Lower lobe of right lung (tissue), 2 donors: Measurements from ENCODE around the gene SYNPO. TPM values are rescaled to one million over a fixed set of nuclear protein-coding genes. Genes with fewer than 3 reads are reported as not detected.

Experiments
- ATAC-seq, 2 donors: fragments of 200-7000 bp; cut with Tn5 transposase; one replicate each; pipeline ENCODE4 v1.9.1; 2020 to 2022; ENCODE audit warnings: mild to moderate bottlenecking in 2 of 2, moderate library complexity in 2 of 2
- DNase-seq: peaks from one replicate; pipeline ENCODE4 v3.0.0-alpha.2; 2020
- H3K27ac ChIP-seq: fragments of 200-600 bp; one replicate; pipeline ENCODE4 v1.8.0; 2022
- H3K27me3 ChIP-seq: fragments of 200-600 bp; one replicate; pipeline ENCODE4 v1.8.0; 2022; ENCODE audit warnings: low read depth
- H3K36me3 ChIP-seq: fragments of 200-600 bp; one replicate; pipeline ENCODE4 v1.8.0; 2022; ENCODE audit warnings: mild to moderate bottlenecking
- H3K4me1 ChIP-seq: fragments of 200-600 bp; one replicate; pipeline ENCODE4 v1.8.0; 2022
- H3K4me3 ChIP-seq: fragments of 200-600 bp; one replicate; pipeline ENCODE4 v1.8.0; 2022; ENCODE audit warnings: mild to moderate bottlenecking
- H3K9me3 ChIP-seq: fragments of 200-600 bp; one replicate; pipeline ENCODE4 v1.8.0; 2022
- intact Hi-C: fragments of 100-400 bp; cut with DNase I; formaldehyde crosslinking; loops from one replicate; pipeline ENCODE4 v1.11.0; 2022
- total RNA-seq: library from RNA; stranded (reverse); fragmentation: NEBNext Ultra II Directional; extraction: Animal tissue kit (Norgen Biotek cat#: 25700); gene quantifications from one replicate; pipeline ENCODE4 v1.2.1, GENCODE V29; 2021
- TF ChIP-seq, protein P1 (sequence below): fragments of 200-600 bp; IDR thresholded peaks from one replicate; pipeline ENCODE4 v1.8.0; 2022; ENCODE audit warnings: antibody characterized with exemption, mild to moderate bottlenecking
- donor health status: DM: no; HTN: yes; CAD: no; lungs with severe emphysema.

Gene SYNPO
- total RNA-seq, 1 donor from 2014 or later: 90.6 TPM

DNA sequence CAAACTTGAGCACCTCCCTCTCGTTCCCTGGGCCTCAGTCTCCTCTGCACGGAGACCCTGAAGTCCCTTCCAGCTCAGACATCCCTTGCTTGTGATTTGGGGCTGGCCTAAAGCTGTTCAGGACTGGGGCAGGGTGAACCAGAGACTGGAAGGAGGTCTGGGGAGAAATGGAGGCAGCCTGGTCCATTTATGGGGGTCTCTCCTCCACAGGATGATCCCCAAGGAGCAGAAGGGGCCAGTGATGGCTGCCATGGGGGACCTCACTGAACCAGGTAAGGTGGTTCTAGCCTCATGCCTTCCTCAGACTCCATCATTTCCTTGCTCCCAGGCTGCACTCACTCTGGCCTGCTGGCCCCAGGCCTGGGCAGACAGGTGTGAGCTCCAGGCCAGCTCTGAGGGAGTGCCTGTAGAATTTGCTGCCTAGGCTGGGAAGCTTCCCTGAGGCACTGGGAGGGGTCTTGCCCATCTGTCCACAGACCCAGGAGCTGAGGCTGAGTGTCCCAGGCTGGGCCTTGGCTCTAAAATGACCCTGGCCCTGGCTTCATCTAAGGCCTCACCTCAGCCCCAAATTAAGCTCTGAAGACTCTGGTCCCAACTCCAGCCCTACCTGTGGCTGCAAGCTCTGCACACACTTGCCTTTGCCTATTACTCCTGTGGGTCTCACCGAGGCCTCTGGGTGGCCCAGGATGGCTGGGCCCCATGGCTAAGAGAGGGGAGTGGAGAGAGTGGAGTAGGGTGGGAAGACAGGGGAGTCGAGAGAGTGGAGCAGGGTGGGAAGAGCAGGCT is 22.5 kb downstream of the SYNPO start:
- TF ChIP-seq, protein P1, sequence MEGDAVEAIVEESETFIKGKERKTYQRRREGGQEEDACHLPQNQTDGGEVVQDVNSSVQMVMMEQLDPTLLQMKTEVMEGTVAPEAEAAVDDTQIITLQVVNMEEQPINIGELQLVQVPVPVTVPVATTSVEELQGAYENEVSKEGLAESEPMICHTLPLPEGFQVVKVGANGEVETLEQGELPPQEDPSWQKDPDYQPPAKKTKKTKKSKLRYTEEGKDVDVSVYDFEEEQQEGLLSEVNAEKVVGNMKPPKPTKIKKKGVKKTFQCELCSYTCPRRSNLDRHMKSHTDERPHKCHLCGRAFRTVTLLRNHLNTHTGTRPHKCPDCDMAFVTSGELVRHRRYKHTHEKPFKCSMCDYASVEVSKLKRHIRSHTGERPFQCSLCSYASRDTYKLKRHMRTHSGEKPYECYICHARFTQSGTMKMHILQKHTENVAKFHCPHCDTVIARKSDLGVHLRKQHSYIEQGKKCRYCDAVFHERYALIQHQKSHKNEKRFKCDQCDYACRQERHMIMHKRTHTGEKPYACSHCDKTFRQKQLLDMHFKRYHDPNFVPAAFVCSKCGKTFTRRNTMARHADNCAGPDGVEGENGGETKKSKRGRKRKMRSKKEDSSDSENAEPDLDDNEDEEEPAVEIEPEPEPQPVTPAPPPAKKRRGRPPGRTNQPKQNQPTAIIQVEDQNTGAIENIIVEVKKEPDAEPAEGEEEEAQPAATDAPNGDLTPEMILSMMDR: no peak
- Histone ChIP-seq H3K27ac (no peak overlapping the region), H3K4me3 (no peak overlapping the region), H3K4me1 (peaks cover 14% of the 10 kb centered on the region), H3K36me3 (no peaks in the 10 kb centered on the region), H3K27me3 (peaks cover 4% of the 10 kb centered on the region), H3K9me3 (no peaks in the 10 kb centered on the region)
- intact Hi-C loops: no loop called here
- ATAC-seq (no peak), DNase-seq (no peak)

- DNase-seq (no peak), ATAC-seq (no peak)
- Histone ChIP-seq H3K27ac (no peak overlapping the region), H3K9me3 (no peaks in the 10 kb centered on the region), H3K27me3 (peaks cover 4% of the 10 kb centered on the region), H3K4me1 (peaks cover 9% of the 10 kb centered on the region), H3K4me3 (no peak overlapping the region), H3K36me3 (no peaks in the 10 kb centered on the region)
- intact Hi-C loops: no loop called here
- TF ChIP-seq, protein P1: no peak
These were observed 23.5 kb downstream of the SYNPO start for GRCh38 chr5:150663936-150664335.

- Histone ChIP-seq H3K9me3 (no peaks in the 10 kb centered on the region), H3K36me3 (no peaks in the 10 kb centered on the region), H3K27me3 (peaks cover 4% of the 10 kb centered on the region), H3K4me1 (no peaks in the 10 kb centered on the region), H3K4me3 (no peak overlapping the region), H3K27ac (no peak overlapping the region)
- TF ChIP-seq, protein P1: no peak
- ATAC-seq (no peak), DNase-seq (no peak)
- intact Hi-C loops: no loop called here
These were observed 24.6 kb downstream of the SYNPO start for GRCh38 chr5:150665044-150665443.

GRCh38 chr5:150670275-150670947 is 30.0 kb downstream of the SYNPO start:
- ATAC-seq: no peak
- no peaks in the 10 kb centered on the region for H3K9me3 ChIP-seq
- no peak overlapping the region for H3K4me3 ChIP-seq
- no peak for DNase-seq
- H3K36me3 ChIP-seq: no peaks in the 10 kb centered on the region
- peaks cover 23% of the 10 kb centered on the region for H3K4me1 ChIP-seq
- no peak overlapping the region for H3K27ac ChIP-seq
- intact Hi-C loops: no loop called here
- peaks cover 9% of the 10 kb centered on the region for H3K27me3 ChIP-seq
- TF ChIP-seq, protein P1: no peak

GRCh38 chr5:150670948-150671310 is 30.5 kb downstream of the SYNPO start:
- H3K36me3 ChIP-seq: no peaks in the 10 kb centered on the region
- no peak overlapping the region for H3K4me3 ChIP-seq
- H3K27ac ChIP-seq: no peak overlapping the region
- TF ChIP-seq, protein P1: no peak
- peaks cover 9% of the 10 kb centered on the region for H3K27me3 ChIP-seq
- H3K4me1 ChIP-seq: peaks cover 23% of the 10 kb centered on the region
- H3K9me3 ChIP-seq: no peaks in the 10 kb centered on the region
- intact Hi-C loops: no loop called here
- ATAC-seq: no peak
- no peak for DNase-seq
